Stimulated activated naive CD8-positive, alpha-beta T cell treated with anti-CD3 and anti-CD28 coated beads, Interleukin-15, Interleukin-2, amounts not matched to agents 100 U/mL and 50 U/mL, for 24 hours (primary cell): ENCODE data around the gene LRMDA.
"Not testable (repeated sequence)": the region's sequence is repeated elsewhere in the genome, so short reads cannot be mapped to it uniquely, and the experiment has no call there.

Source experiments
- ATAC-seq: fragments of 150-1000 bp; cut with Tn5 transposase; one replicate; pipeline ENCODE4 v1.10.0; 2021
- DNase-seq: peaks from one replicate; pipeline ENCODE4 v3.0.0; 2021

The LRMDA gene

GRCh38 chr10:75613685-75614504 is 182.5 kb downstream of the LRMDA start:
- no peak for DNase-seq
- no peak for ATAC-seq

- no peak for ATAC-seq
- DNase-seq: no peak
Measured at GRCh38 chr10:75616076-75616475, 184.7 kb downstream of the LRMDA start.

DNA sequence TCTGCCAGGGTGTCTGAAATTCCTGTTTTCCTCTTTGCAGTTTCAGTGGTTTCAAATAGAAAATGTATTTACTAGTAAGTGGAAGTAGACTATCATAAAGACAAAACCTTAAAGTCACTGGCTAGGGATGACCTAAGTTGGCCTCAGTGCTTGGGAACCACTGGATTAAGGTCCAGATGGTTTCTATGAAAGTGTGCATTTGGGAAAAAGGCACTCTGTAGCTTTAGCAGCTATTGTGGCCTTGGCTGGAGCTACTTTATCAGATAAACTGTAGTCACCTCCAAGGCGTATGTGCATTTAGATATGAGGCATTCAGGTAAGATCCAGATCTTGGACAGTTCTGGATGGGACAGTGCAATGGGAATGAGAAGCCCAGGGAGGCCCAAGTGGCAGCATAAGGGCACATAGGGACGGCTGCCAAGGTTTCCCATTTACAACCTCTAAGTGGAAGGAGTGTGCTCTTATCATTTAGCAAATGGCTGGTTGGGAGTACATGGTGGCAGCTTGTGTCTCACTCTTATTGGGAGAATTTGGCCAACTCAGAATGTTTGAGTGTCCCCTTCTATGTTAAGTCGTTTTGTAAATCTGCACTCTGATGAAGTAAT is 185.6 kb downstream of the LRMDA start:
- ATAC-seq (no peak), DNase-seq (no peak)

DNA sequence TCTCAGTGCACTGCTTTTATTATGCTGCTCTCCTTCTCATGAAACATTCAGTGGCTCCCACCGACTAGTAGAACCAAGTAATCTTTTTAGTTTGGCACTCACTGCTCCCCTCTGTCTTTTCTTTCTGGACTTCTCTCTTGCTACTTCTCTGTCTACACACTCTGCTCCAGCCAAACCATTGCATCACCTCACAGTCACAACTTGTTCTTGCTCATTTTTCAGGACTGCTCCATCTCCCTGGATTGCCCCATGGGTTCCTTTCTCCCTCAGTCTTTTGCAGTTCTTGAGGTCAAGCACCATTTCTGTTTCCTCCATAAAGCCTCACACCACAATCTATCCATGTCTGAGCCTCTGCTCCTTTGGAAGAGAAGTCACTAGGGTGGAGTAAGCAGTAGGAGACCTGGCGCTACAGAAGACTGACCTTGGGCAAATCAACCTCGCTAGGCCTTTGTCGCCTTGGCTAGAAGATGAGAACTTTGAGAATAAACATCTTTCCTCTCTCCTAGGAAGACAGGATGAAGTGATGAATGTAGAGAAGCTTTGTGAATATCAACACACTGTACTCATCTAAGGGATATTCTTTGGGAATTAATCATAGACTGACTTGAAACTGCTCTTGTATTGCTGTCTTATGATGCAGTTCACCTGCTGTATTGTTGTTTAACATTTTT is 186.2 kb downstream of the LRMDA start:
- ATAC-seq (no peak), DNase-seq (no peak)

GRCh38 chr10:75619635-75620034 is 188.2 kb downstream of the LRMDA start:
- DNase-seq: no peak
- ATAC-seq: no peak

DNA sequence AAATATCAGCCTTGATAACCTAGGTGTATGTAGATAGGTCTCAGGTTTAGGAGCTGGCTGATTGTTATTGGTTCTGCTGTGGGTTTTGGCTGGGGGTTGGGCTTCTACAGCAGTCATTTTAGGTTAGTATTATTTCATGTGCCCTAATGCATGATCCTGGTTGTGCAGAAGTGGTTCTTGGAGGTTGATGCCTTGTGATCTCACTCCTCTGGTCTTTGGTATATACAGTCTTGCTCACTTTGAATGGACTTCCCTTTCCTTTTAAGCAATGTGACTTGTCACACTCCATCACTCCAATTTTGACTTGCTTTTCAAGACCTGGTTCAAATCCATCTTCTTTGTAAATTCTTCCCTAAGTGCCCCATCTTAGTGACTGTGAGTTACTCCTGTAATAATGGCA is 188.9 kb downstream of the LRMDA start:
- DNase-seq (no peak), ATAC-seq (no peak)

- ATAC-seq, DNase-seq: not testable (repeated sequence)
Measured at GRCh38 chr10:75621003-75621402, 189.6 kb downstream of the LRMDA start.

- DNase-seq: no peak
Measured at GRCh38 chr10:75622503-75622902, 191.1 kb downstream of the LRMDA start.

DNA sequence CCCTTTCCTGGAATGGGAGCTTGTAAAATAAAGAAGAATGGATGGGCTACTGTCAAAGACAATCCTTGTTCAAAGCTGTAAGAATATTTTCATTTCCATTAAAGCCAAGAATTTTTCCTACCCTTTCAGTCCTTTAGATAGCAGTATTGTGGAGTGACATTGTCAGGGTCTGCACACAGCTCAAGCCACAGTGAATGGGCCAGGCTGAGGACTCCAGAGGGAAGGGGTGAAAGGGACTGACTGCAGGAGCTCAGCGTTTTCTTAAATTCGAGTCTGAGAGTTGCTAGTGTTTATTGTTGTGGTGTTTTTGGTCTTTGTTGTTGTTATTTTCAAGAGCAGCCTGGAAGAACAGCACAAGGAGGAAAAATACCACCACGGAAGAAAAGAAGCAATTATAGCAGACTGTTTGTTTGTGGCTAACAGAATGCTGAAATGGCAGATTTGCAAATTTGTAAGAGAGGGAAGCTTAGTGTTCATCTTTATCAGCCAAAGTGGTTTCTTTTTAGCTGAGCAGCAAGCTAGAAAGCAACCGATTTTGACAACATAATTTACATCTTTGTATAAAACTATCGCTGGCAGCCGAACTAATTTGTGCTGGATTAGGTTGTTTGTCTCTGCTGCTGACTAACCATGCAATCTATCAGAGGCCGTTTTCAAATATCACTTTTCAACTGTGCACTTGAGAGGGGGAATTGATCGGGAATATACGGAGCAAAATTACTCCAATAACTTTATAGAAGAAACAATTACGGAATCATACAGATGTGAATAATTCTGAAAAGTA is 192.1 kb downstream of the LRMDA start:
- DNase-seq (no peak), ATAC-seq (no peak)

More at GRCh38 chr10:75622503-75622902, 191.1 kb downstream of the LRMDA start:
- ATAC-seq: no peak

- no peak for ATAC-seq
- no peak for DNase-seq
Measured at GRCh38 chr10:75624638-75625037, 193.2 kb downstream of the LRMDA start.

GRCh38 chr10:75630746-75631145 is 199.3 kb downstream of the LRMDA start:
- ATAC-seq (no peak), DNase-seq (no peak)

DNA sequence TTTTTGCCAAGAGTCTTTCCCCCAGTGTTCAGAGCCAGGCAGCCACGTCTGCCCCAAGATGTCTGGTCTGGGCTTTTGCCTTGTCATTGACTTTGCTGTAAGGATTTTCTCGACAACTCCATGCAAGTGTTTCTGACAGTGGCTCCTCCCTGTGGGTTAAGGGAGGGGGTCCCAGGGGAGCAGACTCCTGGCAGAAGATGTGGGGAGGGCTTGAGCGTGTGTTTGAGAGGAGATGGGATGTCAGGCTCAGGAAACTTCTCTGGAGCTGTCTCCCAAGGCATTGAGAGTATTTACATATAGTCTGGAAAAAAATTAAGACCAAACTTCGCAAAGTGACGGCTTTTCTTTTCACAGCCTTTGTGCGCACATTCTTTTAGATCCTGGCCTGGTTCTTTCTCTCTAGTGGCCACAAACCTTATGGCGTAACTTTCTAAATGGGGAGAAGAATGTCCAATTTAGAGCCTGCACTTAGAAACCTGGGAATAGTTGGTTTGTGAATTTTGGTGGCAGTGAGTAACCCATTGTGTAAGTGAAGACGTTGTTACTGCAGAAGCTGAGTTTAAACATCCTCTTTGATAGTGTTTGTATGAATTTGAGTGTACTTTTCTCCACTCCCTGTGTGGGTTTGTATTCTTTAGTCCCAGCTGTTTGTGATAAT is 201.5 kb downstream of the LRMDA start:
- ATAC-seq: no peak
- DNase-seq: no peak

- ATAC-seq (no peak), DNase-seq (no peak)
Measured at GRCh38 chr10:75633568-75633967, 202.1 kb downstream of the LRMDA start.

- no peak for ATAC-seq
- no peak for DNase-seq
Measured at GRCh38 chr10:75634947-75635346, 203.5 kb downstream of the LRMDA start.

DNA sequence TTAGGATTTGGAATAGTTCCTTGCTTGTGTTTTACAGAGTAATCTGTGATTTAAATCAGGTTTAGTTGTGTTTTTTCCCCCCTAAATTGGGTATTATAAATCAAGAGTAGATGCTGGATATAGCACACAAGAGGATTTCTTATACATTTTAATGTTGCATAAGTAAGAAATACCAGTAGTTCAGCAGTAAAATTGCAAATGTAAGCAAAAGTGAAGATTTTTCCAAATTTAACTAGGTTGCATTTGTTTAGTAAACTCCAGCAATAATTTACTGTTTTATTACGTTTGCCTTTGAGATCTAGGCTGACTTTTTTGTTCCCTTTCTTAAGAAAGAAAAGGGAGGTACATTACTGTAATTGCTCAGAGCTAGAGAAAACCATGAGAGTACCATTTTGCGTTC is 207.3 kb downstream of the LRMDA start:
- no peak for ATAC-seq
- no peak for DNase-seq

DNA sequence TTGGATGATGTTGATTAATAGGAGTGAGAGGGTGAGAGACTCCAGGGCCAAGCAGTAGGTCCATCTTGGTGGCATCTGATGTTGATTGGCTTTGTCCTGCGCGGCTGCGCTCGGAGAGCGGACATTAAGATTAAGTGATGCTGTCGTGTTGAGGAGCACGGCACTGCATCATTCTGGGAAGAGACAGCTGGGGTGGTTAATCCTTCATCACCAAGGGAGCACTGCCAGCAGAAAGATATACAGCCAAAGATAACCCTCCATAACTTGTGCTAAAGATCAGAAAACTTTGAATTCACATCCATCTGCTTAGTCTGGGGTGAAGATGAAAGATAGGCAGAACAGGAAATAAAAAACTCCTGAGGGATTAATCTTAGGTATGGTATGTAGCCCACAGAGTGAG is 208.3 kb downstream of the LRMDA start:
- ATAC-seq (no peak), DNase-seq (no peak)

- DNase-seq: no peak
- no peak for ATAC-seq
Measured at GRCh38 chr10:75640381-75640780, 209.0 kb downstream of the LRMDA start.

DNA sequence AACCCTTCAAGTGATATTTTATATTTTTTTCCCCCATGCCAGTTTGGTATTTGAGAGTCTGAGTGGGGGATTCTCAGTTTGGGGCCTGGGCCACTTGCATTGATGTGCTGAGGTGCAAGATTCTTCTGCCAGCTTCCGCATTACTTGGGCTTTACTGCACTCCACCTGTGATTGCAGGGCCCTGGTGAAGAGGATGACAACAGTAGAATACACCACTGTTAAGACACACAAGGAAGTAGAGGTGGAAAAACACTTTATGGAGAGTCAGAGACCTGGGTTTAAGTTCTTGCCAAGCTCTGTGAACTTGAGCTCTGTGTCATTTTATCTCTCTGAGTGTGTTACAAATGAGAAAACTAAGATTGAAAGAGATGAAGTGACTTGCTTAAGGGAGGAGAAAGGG is 209.4 kb downstream of the LRMDA start:
- ATAC-seq (no peak), DNase-seq (no peak)

- DNase-seq (no peak), ATAC-seq (no peak)
Measured at GRCh38 chr10:75643405-75643804, 212.0 kb downstream of the LRMDA start.

DNA sequence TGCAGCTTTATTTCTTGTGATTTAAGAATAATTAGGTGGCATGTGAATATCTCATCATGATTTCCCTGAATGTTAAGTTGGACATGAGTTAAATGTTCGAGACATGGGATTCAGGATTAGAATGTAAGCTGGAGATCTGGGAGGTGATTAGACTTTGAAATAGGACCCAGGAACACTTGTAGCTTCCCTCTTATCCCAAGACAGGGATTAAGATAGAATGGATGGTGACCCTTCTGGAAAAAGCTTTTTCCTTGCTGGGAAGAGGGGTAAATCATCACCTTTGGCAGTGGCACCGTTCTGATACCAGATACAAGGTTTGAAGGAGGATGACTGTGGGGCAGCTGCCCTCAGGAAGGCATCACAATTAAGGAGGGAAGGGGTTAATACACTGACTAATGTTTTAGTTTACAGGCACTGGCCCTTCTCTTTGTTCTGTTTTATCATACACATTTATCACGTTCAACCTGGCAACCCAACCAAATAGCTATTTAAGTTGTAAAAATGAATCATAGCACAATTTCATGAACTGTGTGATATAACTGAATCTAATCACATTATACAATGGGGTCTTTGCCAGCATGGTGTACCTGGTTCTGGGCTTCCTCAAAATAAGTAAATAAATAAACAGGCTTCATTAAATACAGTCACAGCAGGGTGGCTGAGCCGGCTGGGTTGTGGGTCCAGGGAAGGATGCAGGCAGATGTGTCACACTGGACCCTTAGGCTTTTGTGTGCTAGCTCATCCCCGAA is 212.7 kb downstream of the LRMDA start:
- DNase-seq (no peak), ATAC-seq (no peak)

- no peak for ATAC-seq
- no peak for DNase-seq
Measured at GRCh38 chr10:75645704-75646103, 214.3 kb downstream of the LRMDA start.
